K562 (cell line): ENCODE results near the gene KCND1. TPM values are rescaled to one million over a fixed set of nuclear protein-coding genes. Genes with fewer than 3 reads are reported as not detected.

Source experiments
- ATAC-seq: fragments of 200-7000 bp; cut with Tn5 transposase; 3 replicates; pipeline ENCODE4 v1.9.1; 2020; ENCODE audit warnings: moderate library complexity
- BruUV-seq: library from RNA; stranded (reverse); fragments of 400-500 nt; replicated peaks from 2 replicates; lab custom pipeline; 2021; lab: Mats Ljungman, UMichigan
- CTCF ChIA-PET: fragments of 300-600 bp; formaldehyde crosslinking; extraction: SDS; loops from one replicate; lab custom pipeline; 2021; ENCODE audit warnings: low intra/inter-chr PET ratio; lab: Yijun Ruan, JAX
- POLR2A ChIA-PET: fragments of 300-600, 350-650 bp; sonication (Branson Sonifier 250); formaldehyde crosslinking; extraction: SDS; loops from one replicate; lab custom pipeline; 2021; ENCODE audit warnings: antibody characterized with exemption, inconsistent platforms; lab: Yijun Ruan, JAX
- DNase-seq, 4 experiments: peaks; one replicate each; pipeline versions ENCODE4 v3.0.0 to v3.0.0-alpha.2; 2011 to 2018; ENCODE audit warnings: low spot score in 3 of 4, mixed read lengths in 3 of 4; ENCODE audit errors: extremely low read depth in 1 of 4
- FAIRE-seq: peaks from 2 replicates; lab custom pipeline; 2011; peaks lifted over from hg19 to GRCh38; lab: Jason Lieb, UNC
- H2AFZ ChIP-seq: 2 replicates; pipeline ENCODE4 v1.6.0; 2011; ENCODE audit warnings: low read depth, low read length, control low read depth, inconsistent platforms
- H3K27ac ChIP-seq: fragments of 200-600 bp; 3 replicates; pipeline ENCODE4 v1.8.0; 2011; ENCODE audit warnings: low read depth, mild to moderate bottlenecking, control low read depth, inconsistent platforms, low read length, moderate library complexity, mixed read lengths; ENCODE audit errors: extremely low read depth
- H3K27me3 ChIP-seq, 2 experiments: fragments of 300-600 bp in 1 of 2; 2 replicates in 1 of 2; 3 replicates in 1 of 2; pipeline versions ENCODE4 v1.6.0 to v1.8.0; 2011; ENCODE audit warnings: inconsistent platforms in 2 of 2, low read length in 2 of 2, mild to moderate bottlenecking in 1 of 2, mixed read lengths in 1 of 2, moderate library complexity in 1 of 2; ENCODE audit not compliant: control insufficient read depth in 2 of 2, insufficient read depth in 2 of 2
- H3K36me3 ChIP-seq: fragments of 300-600 bp; 3 replicates; pipeline ENCODE4 v1.8.0; 2011; ENCODE audit warnings: mild to moderate bottlenecking, low read length, inconsistent platforms; ENCODE audit not compliant: control insufficient read depth, insufficient read depth
- H3K4me1 ChIP-seq, 2 experiments: fragments of 200-600 bp in 1 of 2; replicated peaks in 1 of 2; 2 replicates in 1 of 2; 3 replicates in 1 of 2; pipeline versions ENCODE4 v1.5.1 to v1.8.0; 2011; ENCODE audit warnings: inconsistent platforms in 2 of 2, low read length in 2 of 2, mild to moderate bottlenecking in 1 of 2, mixed read lengths in 1 of 2, moderate library complexity in 1 of 2; ENCODE audit not compliant: control insufficient read depth in 2 of 2, insufficient read depth in 2 of 2
- H3K4me2 ChIP-seq: 2 replicates; pipeline ENCODE4 v1.6.1; 2011; ENCODE audit warnings: low read length, control low read depth, inconsistent platforms, mixed read lengths; ENCODE audit not compliant: insufficient read depth
- H3K4me3 ChIP-seq: fragments of 200-600 bp; sonication (generic), shearing (Covaris generic); 2 replicates; pipeline ENCODE4 v1.5.1; 2016; ENCODE audit warnings: control low read depth, inconsistent platforms
- H3K79me2 ChIP-seq: fragments of 200-600 bp; 3 replicates; pipeline ENCODE4 v1.8.0; 2011; ENCODE audit warnings: low read length, inconsistent platforms; ENCODE audit not compliant: control insufficient read depth, insufficient read depth
- H3K9ac ChIP-seq, 2 experiments: 2 replicates each; pipeline versions ENCODE4 v1.6.0 to v1.6.1; 2011; ENCODE audit warnings: low read depth in 2 of 2, low read length in 2 of 2, control low read depth in 1 of 2, inconsistent platforms in 1 of 2, mild to moderate bottlenecking in 1 of 2, mixed read lengths in 1 of 2; ENCODE audit not compliant: insufficient read depth in 1 of 2
- H3K9me1 ChIP-seq: one replicate; pipeline ENCODE4 v1.6.0; 2011; ENCODE audit warnings: inconsistent platforms, mild to moderate bottlenecking, low read length, moderate library complexity; ENCODE audit not compliant: control insufficient read depth, insufficient read depth
- H3K9me3 ChIP-seq: replicated peaks from 2 replicates; pipeline ENCODE4 v1.5.1; 2011; ENCODE audit warnings: low read depth, low read length, inconsistent platforms; ENCODE audit not compliant: control insufficient read depth, insufficient read depth
- H4K20me1 ChIP-seq: replicated peaks from 2 replicates; pipeline ENCODE4 v1.6.1; 2011; ENCODE audit warnings: low read length, inconsistent platforms, mixed read lengths; ENCODE audit not compliant: control insufficient read depth, insufficient read depth
- CEBPG ChIP-seq, 3 experiments: fragments of 200-800 bp in 1 of 3; sonication (Bioruptor generic) in 1 of 3; sonication (generic) in 1 of 3; formaldehyde crosslinking in 1 of 3; IDR thresholded peaks in 2 of 3; conservative IDR thresholded peaks in 1 of 3; 2 replicates each; pipeline versions ENCODE4 v1.6.1 to v1.8.0; 2016 to 2022; ENCODE audit warnings: missing compliant biosample characterization in 2 of 3, missing genetic modification characterization in 2 of 3, mild to moderate bottlenecking in 1 of 3, missing genetic modification reagents in 1 of 3
- LARP7 ChIP-seq: fragments of 450-650 bp; IDR thresholded peaks from 2 replicates; pipeline ENCODE4 v1.6.1; 2016
- MTA3 ChIP-seq: fragments of 450-650 bp; formaldehyde crosslinking; IDR thresholded peaks from 2 replicates; pipeline ENCODE4 v1.6.1; 2017; ENCODE audit warnings: mild to moderate bottlenecking, borderline replicate concordance
- POLR2B ChIP-seq: fragments of 450-650 bp; IDR thresholded peaks from 2 replicates; pipeline ENCODE4 v1.6.1; 2018; ENCODE audit warnings: low read depth; ENCODE audit not compliant: partially characterized antibody
- RBFOX2 ChIP-seq: fragments of 200-400 bp; formaldehyde crosslinking; IDR thresholded peaks from 2 replicates; pipeline ENCODE4 v1.6.1; 2017; ENCODE audit warnings: low read depth, mild to moderate bottlenecking, low read length, moderate library complexity
- RNF219 ChIP-seq: fragments of 250-450 bp; sonication (Bioruptor Pico); IDR thresholded peaks from 2 replicates; pipeline ENCODE4 v1.5.0; 2022; ENCODE audit warnings: mild to moderate bottlenecking
- SP2 ChIP-seq: IDR thresholded peaks from 2 replicates; pipeline ENCODE4 v1.6.1; 2011; ENCODE audit warnings: mild to moderate bottlenecking, low read depth, low read length, moderate library complexity; ENCODE audit not compliant: poor library complexity, severe bottlenecking; ENCODE audit errors: extremely low read depth
- TBP ChIP-seq: optimal IDR thresholded peaks from 2 replicates; pipeline ENCODE3; 2011; ENCODE audit warnings: low read depth, low read length, improper control_type of control experiment
- TCF3 ChIP-seq: sonication (generic); formaldehyde crosslinking; IDR thresholded peaks from 2 replicates; pipeline ENCODE4 v1.4.0; 2020; ENCODE audit warnings: mild to moderate bottlenecking, missing genetic modification reagents
- ZKSCAN1 ChIP-seq: fragments of 150-350 bp; IDR thresholded peaks from 2 replicates; pipeline ENCODE4 v1.6.1; 2016; ENCODE audit warnings: low read depth, low read length
- ZNF121 ChIP-seq: sonication (generic); formaldehyde crosslinking; conservative IDR thresholded peaks from 2 replicates; pipeline ENCODE4 v1.8.0; 2022; ENCODE audit warnings: missing genetic modification reagents
- ZNF57 ChIP-seq: fragments of 450-650 bp; formaldehyde crosslinking; IDR thresholded peaks from 2 replicates; pipeline ENCODE4 v1.4.0; 2020; ENCODE audit warnings: mild to moderate bottlenecking, moderate library complexity
- WGBS: fragments of 100-300 bp; shearing (Covaris generic); methylation state at CpG from one replicate; pipeline ENCODE4 v1.1.6; 2016; ENCODE audit warnings: low coverage, mixed read lengths; ENCODE audit not compliant: insufficient coverage; ENCODE audit errors: missing lambda C conversion rate; 5-methylcytosine and 5-hydroxymethylcytosine counted together
- in situ Hi-C: fragments of 300-500 bp; cut with MboI; formaldehyde crosslinking; loops from 4 replicates; pipeline ENCODE4 v1.15.0; 2018; ENCODE audit warnings: inconsistent platforms, mixed read lengths
- intact Hi-C: fragments of 100-400 bp; cut with micrococcal nuclease; formaldehyde crosslinking; loops from 2 replicates; pipeline ENCODE4 v1.14.2; 2022
- polyA plus RNA-seq, 8 experiments: library from polyadenylated mRNA; depleted of rRNA in 4 of 8; stranded (reverse) in 5 of 8; unstranded in 3 of 8; fragments of >200 nt; fragmentation: Nextera tagmentation in 2 of 8; fragmentation: Illumina TruSeq in 1 of 8; extraction: Ambion mirVana in 2 of 8; extraction: Trizol in 1 of 8; gene quantifications; 2 replicates each; pipeline versions ENCODE4 v1.2.1 to v1.2.3, GENCODE V29; 2011 to 2014; ENCODE audit warnings: inconsistent platforms in 1 of 8, missing spikeins in 1 of 8
- total RNA-seq, 7 experiments: library from RNA; depleted of rRNA in 6 of 7; stranded (reverse); fragments of >200 nt in 6 of 7; fragmentation: Illumina TruSeq in 2 of 7; extraction: Trizol in 2 of 7; gene quantifications; 2 replicates each; pipeline versions ENCODE4 v1.2.1 to v1.2.3, GENCODE V29; 2011 to 2021; ENCODE audit warnings: low replicate concordance in 1 of 7
- TF ChIP-seq, protein P1 (sequence below): sonication (generic); formaldehyde crosslinking; IDR thresholded peaks from 2 replicates; pipeline ENCODE4 v1.8.0; 2023; ENCODE audit warnings: missing genetic modification reagents, mild to moderate bottlenecking, borderline replicate concordance
- TF ChIP-seq, protein P2 (sequence below): fragments of 450-650 bp; IDR thresholded peaks from 2 replicates; pipeline ENCODE4 v1.6.1; 2016; ENCODE audit warnings: antibody characterized with exemption

Gene KCND1
- total and polyA plus RNA-seq, 9 of the 15 experiments (the other 6 are each of a cell fraction or from before 2014, with no cell fraction given), result 0.06 to 0.83 (median 0.39) TPM; not detected in 1

DNA sequence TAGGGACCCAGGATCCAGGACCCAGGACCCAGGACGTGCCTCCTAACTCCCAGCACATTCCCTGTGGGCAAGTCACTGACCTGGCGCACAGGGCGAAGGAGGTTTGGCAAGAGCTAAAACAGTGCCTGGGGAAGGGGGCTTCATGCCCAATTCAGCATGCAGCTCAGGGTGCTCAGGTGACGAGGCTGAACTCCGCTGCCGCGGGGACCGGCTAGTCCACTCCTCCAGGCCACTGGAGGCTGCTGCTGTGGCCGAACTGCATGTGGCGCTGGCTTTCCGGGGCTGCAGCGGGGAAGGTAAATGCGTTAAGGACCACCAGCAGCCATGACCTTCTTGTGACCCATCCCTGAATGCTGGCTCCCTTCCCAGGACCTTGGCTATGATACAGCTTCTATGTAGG, 47.9 kb downstream of the KCND1 start:
- Histone ChIP-seq H3K79me2 (peaks cover 19% of the 10 kb centered on the region), H2AFZ (no peak overlapping the region), H3K4me1 (peaks cover 21% of the 10 kb centered on the region in 2 experiments; a peak in 4 of 5 replicates), H3K27ac (no peak overlapping the region), H3K9me1 (no peaks in the 10 kb centered on the region), H3K4me3 (no peak overlapping the region), H3K36me3 (peaks cover 63% of the 10 kb centered on the region), H4K20me1 (no peaks in the 10 kb centered on the region), H3K4me2 (no peak overlapping the region), H3K9me3 (no peaks in the 10 kb centered on the region), H3K27me3 (no peaks in the 10 kb centered on the region), H3K9ac (peak overlapping the region in 1 of 2 experiments; percentile 18; a peak in 1 of 4 replicates)
- no peak for DNase-seq
- in situ Hi-C loops, result no loop called here
- intact Hi-C loops, result no loop called here
- no TSS peak for BruUV-seq
- ChIA-PET CTCF (no interaction called here), POLR2A (interaction anchor here (0.6 kb wide), 1 partner anchor 25 kb away, joined by 3 read pairs; no protein-coding TSS in a partner anchor)
- no peak for FAIRE-seq
- ATAC-seq, result no peak
- 94% methylated on average over 10 of the region's 13 CpGs for WGBS
- TF ChIP-seq LARP7, result no peak
- no peak for TF ChIP-seq TCF3 (CRISPR knock-in tag)
- TF ChIP-seq TBP, result no peak
- TF ChIP-seq, protein P1, sequence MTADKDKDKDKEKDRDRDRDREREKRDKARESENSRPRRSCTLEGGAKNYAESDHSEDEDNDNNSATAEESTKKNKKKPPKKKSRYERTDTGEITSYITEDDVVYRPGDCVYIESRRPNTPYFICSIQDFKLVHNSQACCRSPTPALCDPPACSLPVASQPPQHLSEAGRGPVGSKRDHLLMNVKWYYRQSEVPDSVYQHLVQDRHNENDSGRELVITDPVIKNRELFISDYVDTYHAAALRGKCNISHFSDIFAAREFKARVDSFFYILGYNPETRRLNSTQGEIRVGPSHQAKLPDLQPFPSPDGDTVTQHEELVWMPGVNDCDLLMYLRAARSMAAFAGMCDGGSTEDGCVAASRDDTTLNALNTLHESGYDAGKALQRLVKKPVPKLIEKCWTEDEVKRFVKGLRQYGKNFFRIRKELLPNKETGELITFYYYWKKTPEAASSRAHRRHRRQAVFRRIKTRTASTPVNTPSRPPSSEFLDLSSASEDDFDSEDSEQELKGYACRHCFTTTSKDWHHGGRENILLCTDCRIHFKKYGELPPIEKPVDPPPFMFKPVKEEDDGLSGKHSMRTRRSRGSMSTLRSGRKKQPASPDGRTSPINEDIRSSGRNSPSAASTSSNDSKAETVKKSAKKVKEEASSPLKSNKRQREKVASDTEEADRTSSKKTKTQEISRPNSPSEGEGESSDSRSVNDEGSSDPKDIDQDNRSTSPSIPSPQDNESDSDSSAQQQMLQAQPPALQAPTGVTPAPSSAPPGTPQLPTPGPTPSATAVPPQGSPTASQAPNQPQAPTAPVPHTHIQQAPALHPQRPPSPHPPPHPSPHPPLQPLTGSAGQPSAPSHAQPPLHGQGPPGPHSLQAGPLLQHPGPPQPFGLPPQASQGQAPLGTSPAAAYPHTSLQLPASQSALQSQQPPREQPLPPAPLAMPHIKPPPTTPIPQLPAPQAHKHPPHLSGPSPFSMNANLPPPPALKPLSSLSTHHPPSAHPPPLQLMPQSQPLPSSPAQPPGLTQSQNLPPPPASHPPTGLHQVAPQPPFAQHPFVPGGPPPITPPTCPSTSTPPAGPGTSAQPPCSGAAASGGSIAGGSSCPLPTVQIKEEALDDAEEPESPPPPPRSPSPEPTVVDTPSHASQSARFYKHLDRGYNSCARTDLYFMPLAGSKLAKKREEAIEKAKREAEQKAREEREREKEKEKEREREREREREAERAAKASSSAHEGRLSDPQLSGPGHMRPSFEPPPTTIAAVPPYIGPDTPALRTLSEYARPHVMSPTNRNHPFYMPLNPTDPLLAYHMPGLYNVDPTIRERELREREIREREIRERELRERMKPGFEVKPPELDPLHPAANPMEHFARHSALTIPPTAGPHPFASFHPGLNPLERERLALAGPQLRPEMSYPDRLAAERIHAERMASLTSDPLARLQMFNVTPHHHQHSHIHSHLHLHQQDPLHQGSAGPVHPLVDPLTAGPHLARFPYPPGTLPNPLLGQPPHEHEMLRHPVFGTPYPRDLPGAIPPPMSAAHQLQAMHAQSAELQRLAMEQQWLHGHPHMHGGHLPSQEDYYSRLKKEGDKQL (CRISPR knock-in tag), result no peak
- TF ChIP-seq RBFOX2, result no peak
- TF ChIP-seq CEBPG (CRISPR knock-in tag; IDR thresholded peaks at IDR 0.05), result no peak
- TF ChIP-seq CEBPG (tag; conservative IDR thresholded peaks at IDR 0.05 in 1 of 2, IDR thresholded peaks at IDR 0.05 in 1 of 2), result no peak
- TF ChIP-seq ZNF121 (CRISPR knock-in tag), result no peak
- no peak for TF ChIP-seq ZNF57
- no peak for TF ChIP-seq POLR2B
- TF ChIP-seq ZKSCAN1, result no peak
- no peak for TF ChIP-seq MTA3
- no peak for TF ChIP-seq SP2
- TF ChIP-seq, protein P2, sequence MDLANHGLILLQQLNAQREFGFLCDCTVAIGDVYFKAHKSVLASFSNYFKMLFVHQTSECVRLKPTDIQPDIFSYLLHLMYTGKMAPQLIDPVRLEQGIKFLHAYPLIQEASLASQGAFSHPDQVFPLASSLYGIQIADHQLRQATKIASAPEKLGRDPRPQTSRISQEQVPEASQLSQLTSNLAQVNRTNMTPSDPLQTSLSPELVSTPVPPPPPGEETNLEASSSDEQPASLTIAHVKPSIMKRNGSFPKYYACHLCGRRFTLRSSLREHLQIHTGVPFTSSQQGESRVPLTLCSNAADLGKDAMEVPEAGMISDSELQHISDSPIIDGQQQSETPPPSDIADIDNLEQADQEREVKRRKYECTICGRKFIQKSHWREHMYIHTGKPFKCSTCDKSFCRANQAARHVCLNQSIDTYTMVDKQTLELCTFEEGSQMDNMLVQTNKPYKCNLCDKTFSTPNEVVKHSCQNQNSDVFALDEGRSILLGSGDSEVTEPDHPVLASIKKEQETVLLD, result no peak
- TF ChIP-seq RNF219 (CRISPR knock-in tag), result no peak
